Caco-2 (cell line): ENCODE results near the gene ANKRD44. TPM values are rescaled to one million over a fixed set of nuclear protein-coding genes. Genes with fewer than 3 reads are reported as not detected.

ENCODE experiments used
- BruUV-seq: library from RNA; stranded (reverse); fragments of 400-500 nt; replicated peaks from 2 replicates; lab custom pipeline; 2021; lab: Mats Ljungman, UMichigan
- CTCF ChIA-PET: fragments of 300-600 bp; sonication (Branson Sonifier 250); formaldehyde crosslinking; loops from one replicate; lab custom pipeline; 2022; ENCODE audit warnings: antibody characterized with exemption; lab: Charles Lee
- POLR2A ChIA-PET: fragments of 300-600 bp; sonication (Branson Sonifier 250); formaldehyde crosslinking; loops from one replicate; lab custom pipeline; 2022; ENCODE audit warnings: antibody characterized with exemption; lab: Charles Lee
- DNase-seq, 2 experiments: peaks; one replicate each; pipeline versions ENCODE4 v3.0.0 to v3.0.0-alpha.2; 2020 to 2022
- H3K27me3 ChIP-seq: replicated peaks from 2 replicates; pipeline ENCODE4 v1.6.0; 2011; ENCODE audit warnings: low read length; ENCODE audit not compliant: control insufficient read depth, insufficient read depth
- H3K36me3 ChIP-seq: 2 replicates; pipeline ENCODE4 v1.5.1; 2011; ENCODE audit warnings: low read length; ENCODE audit not compliant: control insufficient read depth, insufficient read depth
- H3K4me1 ChIP-seq: fragments of 250-450 bp; sonication (Bioruptor Pico); 2 replicates; pipeline ENCODE4 v1.5.1; 2020; ENCODE audit warnings: mild to moderate bottlenecking
- H3K4me3 ChIP-seq: 2 replicates; pipeline ENCODE4 v1.5.1; 2011; ENCODE audit warnings: low read depth, mild to moderate bottlenecking, control low read depth, low read length
- H3K9me3 ChIP-seq: fragments of 250-450 bp; sonication (Bioruptor Pico); 2 replicates; pipeline ENCODE4 v1.5.1; 2020; ENCODE audit warnings: mild to moderate bottlenecking, moderate library complexity
- H3K27ac Mint-ChIP-seq: one replicate; pipeline ENCODE4 v1.8.0; 2022; ENCODE audit warnings: mixed read lengths; ENCODE audit not compliant: unreplicated experiment
- H3K27me3 Mint-ChIP-seq: one replicate; pipeline ENCODE4 v1.8.0; 2022; ENCODE audit warnings: mixed read lengths; ENCODE audit not compliant: insufficient read depth, unreplicated experiment
- H3K36me3 Mint-ChIP-seq: one replicate; pipeline ENCODE4 v1.8.0; 2022; ENCODE audit warnings: mild to moderate bottlenecking, mixed read lengths; ENCODE audit not compliant: insufficient read depth, unreplicated experiment
- H3K4me1 Mint-ChIP-seq: one replicate; pipeline ENCODE4 v1.8.0; 2022; ENCODE audit warnings: low read depth, mixed read lengths; ENCODE audit not compliant: unreplicated experiment
- H3K4me3 Mint-ChIP-seq: one replicate; pipeline ENCODE4 v1.8.0; 2022; ENCODE audit warnings: mild to moderate bottlenecking, moderate library complexity, mixed read lengths; ENCODE audit not compliant: unreplicated experiment
- H3K9me3 Mint-ChIP-seq: one replicate; pipeline ENCODE4 v1.8.0; 2022; ENCODE audit warnings: mixed read lengths; ENCODE audit not compliant: unreplicated experiment
- intact Hi-C: fragments of 100-400 bp; cut with micrococcal nuclease; formaldehyde crosslinking; loops from one replicate; pipeline ENCODE4 v1.10.0; 2022; ENCODE audit not compliant: unreplicated experiment
- total RNA-seq: library from RNA; stranded (reverse); gene quantifications from 2 replicates; pipeline ENCODE4 v1.2.3, GENCODE V29; 2022
- TF ChIP-seq, protein P1 (sequence below), 2 experiments: fragments of 200-600 bp in 1 of 2; IDR thresholded peaks; 1 replicate in 1 of 2; 2 replicates in 1 of 2; pipeline versions ENCODE4 v1.5.1 to v1.8.0; 2011 to 2022; ENCODE audit warnings: antibody characterized with exemption in 1 of 2, control low read depth in 1 of 2, inconsistent platforms in 1 of 2, low read depth in 1 of 2, low read length in 1 of 2, mild to moderate bottlenecking in 1 of 2, moderate library complexity in 1 of 2; ENCODE audit not compliant: insufficient read depth in 1 of 2, severe bottlenecking in 1 of 2, unreplicated experiment in 1 of 2

Gene ANKRD44
- total RNA-seq, 1 experiment from 2014 or later = 1.0 TPM

DNA sequence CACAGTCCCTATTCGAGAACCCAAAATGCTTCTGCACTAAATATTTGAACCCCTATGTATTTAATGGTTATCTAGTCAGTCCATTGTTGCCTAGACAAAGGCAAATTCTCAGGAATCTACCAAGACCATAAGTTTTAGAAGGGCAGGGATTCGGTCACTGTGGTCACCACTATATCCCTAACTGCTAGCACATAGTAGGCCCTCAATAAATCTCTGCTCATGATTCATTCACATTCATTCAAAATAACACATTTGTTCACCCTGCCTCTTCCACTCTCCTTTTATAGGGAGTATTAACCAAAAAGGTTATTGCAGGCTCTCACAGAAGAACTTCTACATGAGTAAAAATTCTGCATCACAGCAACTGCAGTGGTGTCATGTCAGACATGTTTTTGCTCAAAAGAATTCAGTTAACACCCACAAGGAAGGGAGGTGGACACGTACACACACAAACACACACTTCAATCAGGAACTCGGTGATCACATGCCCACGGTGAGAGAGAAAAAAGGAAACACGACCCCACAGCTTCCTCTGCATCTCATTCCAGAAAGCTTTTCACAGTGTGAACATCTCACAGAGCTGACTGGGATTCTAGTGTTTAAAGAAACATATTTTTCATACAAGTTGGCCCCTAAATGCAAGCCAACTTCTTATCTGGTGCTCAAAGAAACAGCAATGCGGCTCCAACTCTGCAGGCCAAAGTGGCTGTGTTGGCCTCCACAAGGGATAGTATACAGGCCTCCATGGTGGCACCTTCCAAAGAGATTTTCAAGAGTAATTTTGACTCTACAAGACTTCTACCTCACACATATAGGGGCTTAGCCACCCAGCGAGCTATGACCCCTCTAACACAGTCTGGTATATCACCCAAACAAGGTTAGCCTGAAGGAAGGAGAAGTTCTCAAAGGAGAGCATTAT is 98.0 kb downstream of the ANKRD44 start:
- Mint-ChIP-seq H3K9me3 (no peaks in the 10 kb centered on the region), H3K27ac (no peak overlapping the region), H3K36me3 (no peaks in the 10 kb centered on the region), H3K27me3 (no peaks in the 10 kb centered on the region), H3K4me1 (no peaks in the 10 kb centered on the region), H3K4me3 (no peak overlapping the region)
- no peak for DNase-seq
- ChIA-PET CTCF (no interaction called here), POLR2A (no interaction called here)
- TF ChIP-seq, protein P1, sequence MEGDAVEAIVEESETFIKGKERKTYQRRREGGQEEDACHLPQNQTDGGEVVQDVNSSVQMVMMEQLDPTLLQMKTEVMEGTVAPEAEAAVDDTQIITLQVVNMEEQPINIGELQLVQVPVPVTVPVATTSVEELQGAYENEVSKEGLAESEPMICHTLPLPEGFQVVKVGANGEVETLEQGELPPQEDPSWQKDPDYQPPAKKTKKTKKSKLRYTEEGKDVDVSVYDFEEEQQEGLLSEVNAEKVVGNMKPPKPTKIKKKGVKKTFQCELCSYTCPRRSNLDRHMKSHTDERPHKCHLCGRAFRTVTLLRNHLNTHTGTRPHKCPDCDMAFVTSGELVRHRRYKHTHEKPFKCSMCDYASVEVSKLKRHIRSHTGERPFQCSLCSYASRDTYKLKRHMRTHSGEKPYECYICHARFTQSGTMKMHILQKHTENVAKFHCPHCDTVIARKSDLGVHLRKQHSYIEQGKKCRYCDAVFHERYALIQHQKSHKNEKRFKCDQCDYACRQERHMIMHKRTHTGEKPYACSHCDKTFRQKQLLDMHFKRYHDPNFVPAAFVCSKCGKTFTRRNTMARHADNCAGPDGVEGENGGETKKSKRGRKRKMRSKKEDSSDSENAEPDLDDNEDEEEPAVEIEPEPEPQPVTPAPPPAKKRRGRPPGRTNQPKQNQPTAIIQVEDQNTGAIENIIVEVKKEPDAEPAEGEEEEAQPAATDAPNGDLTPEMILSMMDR (IDR thresholded peaks at IDR 0.05; ENCODE audit: insufficient read depth in 1 of 2, low read depth in 1 of 2, low read length in 1 of 2, severe bottlenecking in 1 of 2, unreplicated experiment in 1 of 2) = no peak
- no peaks in the 10 kb centered on the region for H3K36me3 ChIP-seq
- H3K4me3 ChIP-seq = no peak overlapping the region
- no peaks in the 10 kb centered on the region for H3K27me3 ChIP-seq
- no peaks in the 10 kb centered on the region for H3K9me3 ChIP-seq
- no TSS peak for BruUV-seq
- no peaks in the 10 kb centered on the region for H3K4me1 ChIP-seq
- intact Hi-C loops = no loop called here

DNA sequence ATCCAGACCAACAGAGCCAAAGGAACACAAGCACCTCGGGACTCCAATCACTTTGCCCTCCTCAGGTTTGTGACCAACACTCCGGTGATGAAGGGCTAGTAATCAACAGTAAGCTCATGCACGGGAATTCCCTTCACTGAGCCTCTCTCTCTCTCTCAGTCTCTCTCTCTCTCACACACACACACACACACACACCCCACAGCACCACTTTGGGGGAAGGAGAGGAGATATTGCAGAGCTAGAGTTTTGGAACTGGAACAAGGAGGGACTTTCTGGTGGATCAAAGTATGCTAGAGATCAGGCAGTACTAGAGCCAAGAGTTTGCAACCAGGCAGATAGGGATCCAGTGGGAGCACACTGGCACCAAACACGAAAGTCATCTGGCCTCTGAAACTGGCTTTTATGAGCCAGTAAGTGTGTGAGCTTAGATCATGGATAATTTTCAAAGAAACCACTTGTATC is 98.7 kb downstream of the ANKRD44 start:
- no TSS peak for BruUV-seq
- no peak overlapping the region for H3K4me3 ChIP-seq
- CTCF ChIA-PET = no interaction called here
- DNase-seq = no peak
- Mint-ChIP-seq H3K4me1 (no peaks in the 10 kb centered on the region), H3K36me3 (no peaks in the 10 kb centered on the region), H3K4me3 (no peak overlapping the region), H3K9me3 (no peaks in the 10 kb centered on the region), H3K27ac (no peak overlapping the region), H3K27me3 (no peaks in the 10 kb centered on the region)
- H3K36me3 ChIP-seq = no peaks in the 10 kb centered on the region
- no peaks in the 10 kb centered on the region for H3K4me1 ChIP-seq
- H3K9me3 ChIP-seq = no peaks in the 10 kb centered on the region
- POLR2A ChIA-PET = no interaction called here
- intact Hi-C loops = no loop called here
- no peaks in the 10 kb centered on the region for H3K27me3 ChIP-seq
- TF ChIP-seq, protein P1 (IDR thresholded peaks at IDR 0.05; ENCODE audit: insufficient read depth in 1 of 2, low read depth in 1 of 2, low read length in 1 of 2, severe bottlenecking in 1 of 2, unreplicated experiment in 1 of 2) = no peak

DNA sequence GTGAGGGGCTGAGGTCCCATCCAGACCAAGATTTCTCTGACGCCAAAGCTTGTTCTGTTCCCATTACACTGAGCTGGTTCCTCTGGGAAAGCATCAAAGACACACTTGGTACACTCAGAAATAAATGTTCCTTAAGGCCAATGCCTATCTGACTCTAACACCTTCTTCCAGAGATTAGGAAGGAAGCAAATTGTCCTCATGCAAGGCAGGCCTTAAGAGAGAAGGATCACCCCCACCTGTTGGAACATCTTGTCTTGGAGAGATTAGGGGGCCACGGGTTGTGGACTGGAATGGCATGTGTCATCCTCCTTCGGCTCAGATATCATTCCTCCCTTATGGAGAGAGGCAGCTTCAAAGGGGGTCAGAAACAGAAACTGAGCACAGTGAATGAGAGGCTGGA is 100.2 kb downstream of the ANKRD44 start:
- Mint-ChIP-seq H3K36me3 (no peaks in the 10 kb centered on the region), H3K27ac (no peak overlapping the region), H3K9me3 (no peaks in the 10 kb centered on the region), H3K4me1 (no peaks in the 10 kb centered on the region), H3K27me3 (peaks cover 8% of the 10 kb centered on the region), H3K4me3 (no peak overlapping the region)
- POLR2A ChIA-PET = no interaction called here
- TF ChIP-seq, protein P1 (IDR thresholded peaks at IDR 0.05; ENCODE audit: insufficient read depth in 1 of 2, low read depth in 1 of 2, low read length in 1 of 2, severe bottlenecking in 1 of 2, unreplicated experiment in 1 of 2) = no peak
- DNase-seq = no peak
- Histone ChIP-seq H3K27me3 (no peaks in the 10 kb centered on the region), H3K4me1 (no peaks in the 10 kb centered on the region), H3K9me3 (no peaks in the 10 kb centered on the region), H3K4me3 (no peak overlapping the region), H3K36me3 (no peaks in the 10 kb centered on the region)
- BruUV-seq = no TSS peak
- intact Hi-C loops = no loop called here
- CTCF ChIA-PET = no interaction called here
